ENCODE measurements around the gene JARID2. TPM values are rescaled to one million over a fixed set of nuclear protein-coding genes. Genes with fewer than 3 reads are reported as not detected.

The JARID2 gene
- total RNA-seq, 2 experiments from 2014 or later, result 19.0 to 19.5 TPM

GRCh38 chr6:15376900-15377487 lies 131.1 kb downstream of the JARID2 start:
- Histone ChIP-seq H3K9me3 (ENCODE audit: low read length) (no peaks in the 10 kb centered on the region), H4K20me1 (ENCODE audit: insufficient read depth, low read length) (0 out of 2 replicates have a peak, but pooled peaks cover 3% of the 10 kb centered on the region), H2AFZ (ENCODE audit: low read length) (no peak overlapping the region), H3K4me2 (ENCODE audit: low read length) (no peak overlapping the region), H3K9me2 (ENCODE audit: insufficient read depth, low read length) (no peaks in the 10 kb centered on the region), H3K4me3 (ENCODE audit: low read depth, low read length, poor library complexity, severe bottlenecking) (no peak overlapping the region), H3K27ac (ENCODE audit: low read depth, low read length, poor library complexity, severe bottlenecking) (no peak overlapping the region), H3K4me1 (ENCODE audit: insufficient read depth, low read length, poor library complexity, severe bottlenecking) (no peaks in the 10 kb centered on the region), H3K36me3 (ENCODE audit: insufficient read depth, low read length) (no peaks in the 10 kb centered on the region), H3K79me2 (ENCODE audit: insufficient read depth, low read depth, low read length) (no peaks in the 10 kb centered on the region)
- intact Hi-C loops (cut with micrococcal nuclease; ENCODE audit: unreplicated experiment), result no loop called here
- no peak for TF ChIP-seq CTCF (conservative IDR thresholded peaks at IDR 0.05; ENCODE audit: low read length)
- TF ChIP-seq EZH2phosphoT487 (IDR thresholded peaks at IDR 0.05; ENCODE audit: borderline replicate concordance, low read depth, low read length), result no peak
- DNase-seq (ENCODE audit: low spot score), result no peak
- POLR2A ChIA-PET, result interaction anchor here (0.7 kb wide), 1 partner anchor 49 kb away, joined by 3 read pairs; no protein-coding TSS in a partner anchor
- CTCF ChIA-PET (ENCODE audit: unreplicated experiment), result no interaction called here
- no TSS peak for BruUV-seq (replicated peaks)

- intact Hi-C loops (cut with micrococcal nuclease; ENCODE audit: unreplicated experiment), result no loop called here
These were observed 132.4 kb downstream of the JARID2 start for GRCh38 chr6:15378272-15378671.

More at GRCh38 chr6:15378272-15378671, 132.4 kb downstream of the JARID2 start:
- BruUV-seq (replicated peaks), result no TSS peak
- Histone ChIP-seq H3K9me2 (ENCODE audit: insufficient read depth, low read length) (no peaks in the 10 kb centered on the region), H3K4me2 (ENCODE audit: low read length) (no peak overlapping the region), H3K9me3 (ENCODE audit: low read length) (no peaks in the 10 kb centered on the region), H4K20me1 (ENCODE audit: insufficient read depth, low read length) (0 out of 2 replicates have a peak, but pooled peaks cover 3% of the 10 kb centered on the region), H3K27ac (ENCODE audit: low read depth, low read length, poor library complexity, severe bottlenecking) (no peak overlapping the region), H3K79me2 (ENCODE audit: insufficient read depth, low read depth, low read length) (no peaks in the 10 kb centered on the region), H3K36me3 (ENCODE audit: insufficient read depth, low read length) (no peaks in the 10 kb centered on the region), H3K4me1 (ENCODE audit: insufficient read depth, low read length, poor library complexity, severe bottlenecking) (no peaks in the 10 kb centered on the region), H3K4me3 (ENCODE audit: low read depth, low read length, poor library complexity, severe bottlenecking) (no peak overlapping the region), H2AFZ (ENCODE audit: low read length) (no peak overlapping the region)
- CTCF ChIA-PET (ENCODE audit: unreplicated experiment), result no interaction called here
- no peak for DNase-seq (ENCODE audit: low spot score)
- TF ChIP-seq CTCF (conservative IDR thresholded peaks at IDR 0.05; ENCODE audit: low read length), result no peak
- no peak for TF ChIP-seq EZH2phosphoT487 (IDR thresholded peaks at IDR 0.05; ENCODE audit: borderline replicate concordance, low read depth, low read length)
- POLR2A ChIA-PET, result interaction anchor here (0.7 kb wide), 1 partner anchor 964 kb away, joined by 4 read pairs; no protein-coding TSS in a partner anchor
